ENCODE results near the gene PDAP1. TPM values are rescaled to one million over a fixed set of nuclear protein-coding genes. Genes with fewer than 3 reads are reported as not detected.
A peak's percentile ranks its signal among the peaks of the same experiment; 100 is the strongest.

The PDAP1 gene, protein sequence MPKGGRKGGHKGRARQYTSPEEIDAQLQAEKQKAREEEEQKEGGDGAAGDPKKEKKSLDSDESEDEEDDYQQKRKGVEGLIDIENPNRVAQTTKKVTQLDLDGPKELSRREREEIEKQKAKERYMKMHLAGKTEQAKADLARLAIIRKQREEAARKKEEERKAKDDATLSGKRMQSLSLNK
- total RNA-seq: 10 to 100 TPM; 64.8 to 81.8 (median 73.9) TPM

DNA sequence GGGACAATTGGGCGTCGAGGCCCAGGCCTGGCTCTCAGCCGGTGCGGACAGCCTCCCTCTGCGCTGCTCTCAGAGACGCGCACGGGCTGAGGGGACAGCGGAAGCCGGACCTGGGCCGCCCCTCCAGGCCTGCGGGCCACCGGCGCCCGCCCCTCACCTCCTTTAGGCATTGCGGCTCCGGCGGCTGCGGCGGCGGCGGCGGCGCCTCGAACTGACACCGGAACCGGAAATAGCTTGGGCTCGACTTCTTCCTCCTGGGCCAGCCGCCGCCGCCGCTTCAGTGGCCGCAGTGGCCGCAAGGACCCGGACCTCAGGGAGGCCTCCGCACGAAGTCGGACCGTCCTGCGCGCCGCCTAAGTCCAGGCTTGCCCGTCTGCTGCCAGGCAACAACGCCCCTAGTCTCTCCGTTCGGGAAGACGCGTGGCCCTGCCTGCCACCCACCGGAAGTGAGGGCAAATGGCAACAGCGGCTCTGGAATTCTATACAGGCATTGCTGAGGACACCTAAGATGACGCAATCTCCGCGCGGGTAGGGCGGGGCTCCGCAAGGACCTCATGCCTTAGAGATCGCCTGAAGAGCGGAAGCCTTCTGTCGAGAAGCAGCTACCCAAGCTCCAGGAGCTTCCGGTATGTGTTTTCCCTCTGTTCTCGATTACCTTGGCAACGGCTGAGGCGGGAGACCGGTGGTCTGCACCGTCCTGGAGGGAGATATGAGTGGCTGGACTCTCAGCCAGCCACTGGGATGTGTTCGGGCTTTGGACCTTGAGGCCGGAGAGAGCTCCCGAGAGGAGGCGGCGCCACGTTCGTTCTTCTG is at the start of gene PDAP1, which contains the start of gene BUD31:
PDAP1 (minus strand) TSS at position 219 of the 813 bp plus-strand sequence; CDS start at position 170, 49 bp downstream.
BUD31 (plus strand) TSS at position 591 of the 813 bp plus-strand sequence. CDS start 2,124 bp downstream, outside the sequence.
- TF ChIP-seq, protein P1, sequence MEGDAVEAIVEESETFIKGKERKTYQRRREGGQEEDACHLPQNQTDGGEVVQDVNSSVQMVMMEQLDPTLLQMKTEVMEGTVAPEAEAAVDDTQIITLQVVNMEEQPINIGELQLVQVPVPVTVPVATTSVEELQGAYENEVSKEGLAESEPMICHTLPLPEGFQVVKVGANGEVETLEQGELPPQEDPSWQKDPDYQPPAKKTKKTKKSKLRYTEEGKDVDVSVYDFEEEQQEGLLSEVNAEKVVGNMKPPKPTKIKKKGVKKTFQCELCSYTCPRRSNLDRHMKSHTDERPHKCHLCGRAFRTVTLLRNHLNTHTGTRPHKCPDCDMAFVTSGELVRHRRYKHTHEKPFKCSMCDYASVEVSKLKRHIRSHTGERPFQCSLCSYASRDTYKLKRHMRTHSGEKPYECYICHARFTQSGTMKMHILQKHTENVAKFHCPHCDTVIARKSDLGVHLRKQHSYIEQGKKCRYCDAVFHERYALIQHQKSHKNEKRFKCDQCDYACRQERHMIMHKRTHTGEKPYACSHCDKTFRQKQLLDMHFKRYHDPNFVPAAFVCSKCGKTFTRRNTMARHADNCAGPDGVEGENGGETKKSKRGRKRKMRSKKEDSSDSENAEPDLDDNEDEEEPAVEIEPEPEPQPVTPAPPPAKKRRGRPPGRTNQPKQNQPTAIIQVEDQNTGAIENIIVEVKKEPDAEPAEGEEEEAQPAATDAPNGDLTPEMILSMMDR (IDR thresholded peaks at IDR 0.05): no peak
- TF ChIP-seq POLR2A (IDR thresholded peaks at IDR 0.05): peak in 1 of 2 donors; percentile 47
- DNase-seq (ENCODE audit: low spot score in 2 of 2): peak; percentile 94 to 99
- peak within 1 kb of the TSS; percentile 98 for H3K4me3 ChIP-seq (ENCODE audit: low read depth, poor library complexity, severe bottlenecking)
- intact Hi-C loops (cut with DNase I; ENCODE audit: low total_unique reads): no loop called here
- WGBS, 2 donors: 0% methylated on average over 41 to 49 of the region's 72 CpGs

- H3K4me3 ChIP-seq (ENCODE audit: low read depth, poor library complexity, severe bottlenecking): no peak overlapping the region
- no peak for DNase-seq (ENCODE audit: low spot score in 2 of 2)
- TF ChIP-seq, protein P1 (IDR thresholded peaks at IDR 0.05): no peak
- no peak for TF ChIP-seq POLR2A (IDR thresholded peaks at IDR 0.05)
- intact Hi-C loops (cut with DNase I; ENCODE audit: low total_unique reads): no loop called here
- 84 to 85% methylated on average over 22 to 24 of the region's 26 CpGs for WGBS, 2 donors
Observed at GRCh38 chr7:99457650-99458493, 49.5 kb upstream of the PDAP1 start.

GRCh38 chr7:99457050-99457649 is 48.8 kb upstream of the PDAP1 start:
- intact Hi-C loops (cut with DNase I; ENCODE audit: low total_unique reads): no loop called here
- WGBS, 2 donors: 71 to 83% methylated on average over 6 of the region's 6 CpGs
- no peak overlapping the region for H3K4me3 ChIP-seq (ENCODE audit: low read depth, poor library complexity, severe bottlenecking)
- DNase-seq (ENCODE audit: low spot score in 2 of 2): no peak
- no peak for TF ChIP-seq POLR2A (IDR thresholded peaks at IDR 0.05)
- TF ChIP-seq, protein P1 (IDR thresholded peaks at IDR 0.05): no peak

- no peak for TF ChIP-seq POLR2A (IDR thresholded peaks at IDR 0.05)
- TF ChIP-seq, protein P1 (IDR thresholded peaks at IDR 0.05): no peak
- intact Hi-C loops (cut with DNase I; ENCODE audit: low total_unique reads): no loop called here
- 75 to 76% methylated on average over 13 of the region's 13 CpGs for WGBS, 2 donors
Observed at GRCh38 chr7:99456288-99456687, 47.9 kb upstream of the PDAP1 start.

DNA sequence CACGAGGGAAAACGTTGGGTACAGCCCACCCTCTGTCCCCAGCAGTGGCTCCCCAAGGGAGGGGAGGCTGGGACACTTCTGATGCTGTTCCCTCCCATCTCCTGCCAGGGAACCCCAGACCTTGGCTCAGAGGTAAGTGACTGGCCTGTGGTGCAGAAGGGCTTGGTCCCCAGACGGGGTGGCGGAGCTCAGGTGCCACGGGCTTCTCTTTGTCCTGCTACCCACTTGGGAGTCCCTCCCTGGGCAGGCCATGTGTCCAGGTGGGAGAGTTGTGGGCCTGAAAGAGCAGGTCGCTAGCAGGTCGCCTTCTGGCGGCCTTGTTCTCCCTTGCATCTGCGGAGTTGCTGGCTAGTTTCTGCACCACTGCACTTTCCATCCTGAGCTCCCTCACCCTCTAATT is 47.5 kb upstream of the PDAP1 start:
- H3K4me3 ChIP-seq (ENCODE audit: low read depth, poor library complexity, severe bottlenecking): no peak overlapping the region
- no peak for DNase-seq (ENCODE audit: low spot score in 2 of 2)
- intact Hi-C loops (cut with DNase I; ENCODE audit: low total_unique reads): no loop called here
- TF ChIP-seq, protein P1 (IDR thresholded peaks at IDR 0.05): no peak
- TF ChIP-seq POLR2A (IDR thresholded peaks at IDR 0.05): no peak
- 76 to 84% methylated on average over 9 of the region's 9 CpGs for WGBS, 2 donors

More at GRCh38 chr7:99456288-99456687, 47.9 kb upstream of the PDAP1 start:
- H3K4me3 ChIP-seq (ENCODE audit: low read depth, poor library complexity, severe bottlenecking): no peak overlapping the region
- no peak for DNase-seq (ENCODE audit: low spot score in 2 of 2)

Data from lower leg skin (tissue), 4 donors.